ENCODE measurements around the gene CFAP54.
"Not testable (repeated sequence)": the region's sequence is repeated elsewhere in the genome, so short reads cannot be mapped to it uniquely, and the experiment has no call there.

Gene CFAP54

DNA sequence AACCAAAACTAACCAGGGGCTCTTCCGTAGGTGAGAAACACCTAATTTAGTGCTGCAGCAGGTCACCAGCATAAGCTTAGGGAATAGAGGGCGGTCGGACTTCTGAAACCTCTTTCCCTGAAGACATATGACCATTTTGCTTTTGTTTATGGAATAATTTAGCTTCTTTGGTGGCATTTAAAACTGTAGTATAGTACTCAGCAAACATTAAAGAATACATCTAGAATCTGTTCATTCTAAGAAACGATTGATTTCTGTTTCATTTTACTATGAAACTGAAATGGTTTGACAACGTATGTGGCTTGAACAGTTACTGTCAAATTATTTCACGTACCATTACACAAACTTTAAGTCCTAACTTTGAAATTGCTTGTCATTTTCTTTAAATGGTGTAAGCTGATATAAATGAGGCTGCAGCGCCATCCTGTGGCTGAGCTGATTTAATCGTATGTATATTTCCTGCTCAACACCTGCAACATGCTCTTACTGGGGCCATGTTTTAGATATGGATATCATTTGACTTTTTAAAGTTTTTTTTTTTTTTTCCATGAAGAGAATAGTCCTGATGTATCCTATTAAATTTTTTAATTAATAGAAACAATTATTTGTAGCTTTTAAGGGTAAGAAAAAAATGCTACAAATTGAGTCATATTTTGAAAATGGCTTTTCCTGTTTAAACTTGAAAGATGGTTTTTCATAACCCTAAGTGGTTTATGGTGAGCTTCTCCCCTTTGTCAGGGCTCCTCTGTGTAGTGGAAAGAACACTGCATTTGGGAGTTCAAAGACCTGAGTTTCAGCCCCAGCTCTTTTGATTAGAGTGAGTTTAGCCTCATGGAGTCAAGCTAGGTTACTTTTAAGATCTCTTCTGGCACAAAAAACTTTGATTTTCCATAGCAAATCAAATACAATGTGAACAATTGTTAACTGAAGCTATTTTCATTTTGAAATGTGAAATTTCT lies 27.4 kb downstream of the CFAP54 start:
- DNase-seq = peak; percentile 35 to 42

DNA sequence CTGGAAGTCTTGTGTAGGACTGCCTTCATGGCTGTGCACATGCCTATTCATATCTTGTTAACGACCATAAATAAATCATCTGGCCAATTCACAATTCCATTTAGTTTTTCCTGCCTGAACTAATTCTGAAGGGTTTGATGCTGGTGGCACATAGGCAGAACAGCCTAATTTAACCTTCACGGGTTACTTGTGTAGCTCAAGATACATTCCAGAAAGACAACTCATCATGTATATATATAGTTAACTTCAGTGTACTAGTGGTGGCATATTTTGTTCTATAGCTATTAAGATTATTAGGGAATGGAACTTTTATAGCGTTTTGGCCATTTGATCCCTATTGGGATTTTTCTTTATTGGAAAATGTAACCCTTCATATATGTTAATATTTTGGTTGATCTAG lies 31.4 kb downstream of the CFAP54 start:
- no peak for DNase-seq

DNA sequence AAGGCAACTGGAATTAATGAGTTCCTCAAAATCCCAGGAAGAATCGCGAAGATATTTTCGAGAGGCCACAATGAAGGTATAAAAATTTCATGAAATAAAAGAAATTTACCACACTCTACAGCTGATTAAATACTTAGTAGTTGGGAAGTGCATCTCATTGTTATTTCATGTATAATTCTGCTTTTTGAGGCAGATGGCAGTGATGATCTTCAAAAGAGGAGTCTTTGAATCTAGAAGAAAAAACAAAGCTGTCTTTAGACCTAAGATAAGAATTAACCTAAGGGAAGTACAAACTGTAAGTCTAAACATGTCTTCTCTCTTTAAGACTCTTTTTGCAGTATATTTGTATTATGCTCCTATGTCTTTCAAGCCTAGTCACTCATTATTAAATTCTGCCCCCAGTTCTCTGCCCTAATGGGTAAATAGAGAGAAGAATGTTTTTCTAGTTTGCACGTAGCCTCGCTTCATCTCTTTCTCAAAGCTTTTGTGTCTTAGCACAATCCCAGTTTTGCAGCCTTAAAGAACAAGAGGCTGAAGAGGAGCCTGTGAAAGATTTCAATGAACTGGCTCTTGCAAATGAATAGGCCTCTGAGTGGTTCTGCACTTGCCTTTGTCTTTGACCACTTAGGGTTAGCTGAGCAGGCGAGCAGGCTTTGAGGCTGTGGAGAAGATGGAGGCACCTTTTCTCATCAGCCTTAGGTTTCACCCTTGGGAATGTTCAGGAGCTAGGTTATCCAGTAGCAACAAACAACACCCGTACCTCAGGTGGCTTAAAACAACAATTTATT lies 32.7 kb downstream of the CFAP54 start:
- DNase-seq = no peak

DNA sequence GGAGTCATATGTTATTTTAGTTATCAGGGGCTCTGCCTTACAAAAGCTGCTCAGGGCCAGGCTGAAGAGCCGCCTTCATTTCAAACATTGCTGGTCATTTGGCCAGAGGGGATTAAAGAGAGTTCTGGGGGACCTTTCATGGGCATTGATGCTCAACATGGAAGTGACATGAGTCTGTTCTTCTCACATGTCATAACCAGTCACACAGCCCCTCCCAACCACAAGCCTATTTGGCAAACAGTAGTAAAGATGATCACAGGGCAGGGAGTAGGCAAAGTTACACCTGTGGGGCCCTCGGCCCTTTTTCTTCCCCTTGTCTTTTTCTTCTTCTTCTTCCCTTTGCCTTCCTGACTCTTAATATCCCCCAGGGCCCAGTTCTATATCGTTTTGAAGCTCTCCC lies 33.3 kb downstream of the CFAP54 start:
- DNase-seq = no peak

DNA sequence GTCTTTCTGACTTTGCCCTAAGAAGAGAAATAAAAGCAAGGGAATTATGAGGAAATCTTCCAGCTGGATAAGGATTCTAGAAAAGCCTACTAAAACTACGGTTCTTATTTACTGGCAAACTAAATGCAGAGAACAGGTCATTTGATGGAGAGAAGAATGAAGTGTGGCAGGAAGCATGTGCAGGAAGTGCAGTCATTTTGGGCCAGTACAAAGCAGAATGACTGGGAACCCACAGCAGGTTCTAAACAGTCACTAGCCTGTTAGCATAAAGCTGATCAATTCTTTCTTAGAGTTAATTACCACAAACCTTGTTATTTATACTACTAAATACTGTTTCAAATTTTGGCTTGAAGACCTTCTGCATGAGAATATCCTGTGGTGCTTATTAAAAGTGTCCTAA lies 36.7 kb downstream of the CFAP54 start:
- no peak for DNase-seq

DNA sequence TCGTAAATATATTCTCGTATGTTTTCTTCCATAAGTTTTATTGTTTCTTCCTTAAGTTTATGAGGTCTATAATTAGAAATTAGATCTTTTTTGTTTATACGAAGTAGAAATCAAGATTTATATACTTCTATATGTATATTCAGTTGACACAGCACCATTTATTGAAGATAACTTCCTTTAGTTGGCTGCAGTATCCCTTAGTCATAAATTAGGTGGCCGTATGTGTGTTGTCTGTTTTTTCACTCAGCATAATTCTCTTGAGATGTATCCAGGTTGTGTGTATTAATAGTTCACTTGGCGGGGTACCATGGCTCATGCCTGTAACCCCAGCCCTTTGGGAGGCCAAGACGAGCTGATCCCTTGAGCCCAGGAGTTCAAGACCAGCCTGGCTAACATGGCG lies 40.5 kb downstream of the CFAP54 start:
- DNase-seq = no peak

DNA sequence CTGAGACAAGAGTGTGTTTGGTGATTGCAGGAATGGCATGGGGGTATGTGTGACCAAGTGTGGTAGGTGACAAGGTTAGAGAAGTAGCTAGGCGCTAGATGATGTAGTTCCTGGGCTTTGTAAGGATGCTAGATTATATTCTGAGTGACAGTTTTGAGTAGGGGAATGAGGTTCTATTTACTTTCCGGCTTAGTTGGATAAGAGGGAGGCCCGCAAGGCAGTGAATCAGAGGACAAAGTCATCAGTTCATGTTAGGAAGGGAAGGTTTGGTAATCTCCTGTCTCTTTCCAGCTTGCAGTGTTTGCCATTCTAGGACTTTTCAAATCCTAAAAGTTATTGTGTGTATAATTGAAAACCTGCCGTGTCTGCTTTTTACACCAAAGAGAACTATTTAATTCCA lies 45.0 kb downstream of the CFAP54 start:
- no peak for DNase-seq

DNA sequence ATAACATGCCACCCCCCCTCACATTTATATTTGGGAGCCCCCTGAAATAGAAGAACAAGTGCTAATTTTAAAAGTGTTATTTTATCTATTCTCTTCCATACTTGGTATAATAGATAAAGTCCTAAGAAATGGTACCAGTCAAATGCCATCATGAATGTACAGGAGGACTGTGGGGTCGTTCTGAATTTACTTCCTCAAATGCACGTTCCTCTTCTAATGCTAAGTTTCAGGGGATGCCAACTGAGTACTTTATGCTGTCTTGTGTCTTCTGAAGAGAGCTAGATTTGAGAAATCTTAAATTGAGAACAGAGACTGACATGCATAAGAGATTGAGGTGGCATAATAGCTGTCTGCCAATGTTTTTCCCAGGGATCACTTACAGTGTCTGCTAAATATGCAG lies 59.0 kb downstream of the CFAP54 start:
- no peak for DNase-seq

DNA sequence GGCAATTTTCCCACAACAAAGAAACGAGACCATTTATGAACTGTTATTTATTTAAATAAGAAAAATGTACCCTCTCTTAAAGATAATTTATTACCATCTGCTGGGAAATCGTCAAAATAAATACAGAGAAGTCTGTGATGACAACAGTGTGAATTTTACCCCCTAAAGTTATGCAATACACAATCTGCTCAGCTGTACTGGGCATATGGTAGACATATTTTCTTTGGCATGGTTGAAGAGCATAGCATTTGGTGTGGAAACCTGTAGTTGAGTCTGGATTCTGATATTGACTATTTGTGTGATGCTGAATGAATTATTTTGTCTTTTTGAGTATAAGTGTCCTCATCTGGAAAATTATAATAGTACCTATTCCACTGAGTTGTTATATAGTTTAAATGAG lies 60.0 kb downstream of the CFAP54 start:
- DNase-seq = no peak

DNA sequence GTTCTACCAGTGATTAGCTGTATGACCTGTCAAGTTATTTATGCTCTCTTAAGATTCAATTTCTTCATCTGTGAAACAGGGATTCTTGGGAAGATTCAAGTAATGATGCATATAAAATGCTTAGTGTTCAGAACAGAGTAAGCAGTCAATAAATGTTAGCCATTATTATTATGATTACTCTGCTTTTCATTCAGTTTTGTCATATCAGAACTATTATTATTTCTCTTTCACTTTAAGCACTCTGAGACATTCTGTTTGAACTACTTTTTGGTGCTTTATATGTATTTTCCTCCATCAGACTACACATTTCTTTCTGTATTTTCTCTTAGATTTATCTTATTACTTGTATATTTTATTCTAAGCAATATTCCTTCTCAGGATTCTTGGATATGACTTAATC lies 81.2 kb downstream of the CFAP54 start:
- DNase-seq = no peak

DNA sequence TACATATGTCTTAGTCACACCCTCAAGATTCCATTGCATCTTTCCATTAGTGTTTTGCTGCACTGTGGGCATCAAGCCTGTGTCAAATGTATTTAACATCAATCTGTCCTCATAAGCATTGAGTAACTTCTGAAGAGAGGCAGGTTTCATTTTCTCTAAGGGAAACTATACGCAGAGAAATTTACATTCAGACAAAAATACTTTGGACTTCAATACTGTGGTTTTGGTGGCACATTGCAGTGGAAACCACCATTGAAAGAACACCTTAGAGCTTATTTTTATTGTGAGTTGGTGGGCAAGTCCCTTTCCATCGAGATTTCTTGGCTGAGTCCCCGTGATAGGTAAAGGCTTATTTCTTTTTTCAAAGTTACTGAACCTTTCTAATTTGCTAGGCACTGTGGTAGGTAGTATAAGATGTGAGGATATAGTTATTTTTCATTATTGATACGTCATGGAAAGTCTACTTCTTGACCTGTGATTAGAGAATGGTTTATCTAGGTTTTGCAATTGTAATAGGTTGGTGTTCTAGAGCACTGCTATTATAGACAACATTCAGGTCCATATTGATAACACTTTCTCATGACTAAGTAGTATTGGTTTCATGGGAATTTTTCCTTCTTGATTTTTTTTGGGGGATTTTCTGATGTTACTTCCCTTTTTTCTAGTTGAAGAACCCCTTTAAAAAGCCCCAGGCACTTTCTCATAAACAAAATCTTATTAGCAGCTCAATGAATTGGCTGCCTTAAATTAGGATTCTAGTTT lies 81.9 kb downstream of the CFAP54 start:
- DNase-seq = no peak

DNA sequence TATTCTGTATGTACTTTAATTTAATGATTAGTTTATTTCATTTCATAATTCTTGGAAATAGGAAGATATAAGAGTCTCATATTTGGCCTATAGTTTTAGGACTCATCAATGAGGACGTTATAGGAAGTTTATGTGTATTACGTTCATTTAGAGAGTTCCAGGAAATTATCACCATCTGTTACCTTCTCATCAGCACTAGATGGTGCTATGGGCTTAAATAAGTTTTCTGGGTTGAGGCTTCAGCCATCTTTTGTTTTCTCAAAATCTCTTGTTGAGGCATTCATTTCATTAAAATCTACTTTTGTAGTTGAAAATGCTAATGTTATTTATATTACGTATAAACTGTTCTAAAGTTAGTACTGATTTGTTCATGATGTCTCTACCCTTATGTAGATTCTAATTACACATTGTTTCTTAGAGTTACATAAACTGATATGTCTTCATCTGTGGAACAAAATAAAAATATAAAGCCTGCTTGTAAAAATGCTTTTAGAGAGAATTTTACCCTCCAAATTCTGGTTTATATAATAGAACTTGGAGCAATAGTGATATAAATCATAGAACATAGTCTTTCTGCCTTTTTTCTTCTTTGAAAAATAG lies 89.2 kb downstream of the CFAP54 start:
- peak in 1 of 2 donors; percentile 84 for DNase-seq

DNA sequence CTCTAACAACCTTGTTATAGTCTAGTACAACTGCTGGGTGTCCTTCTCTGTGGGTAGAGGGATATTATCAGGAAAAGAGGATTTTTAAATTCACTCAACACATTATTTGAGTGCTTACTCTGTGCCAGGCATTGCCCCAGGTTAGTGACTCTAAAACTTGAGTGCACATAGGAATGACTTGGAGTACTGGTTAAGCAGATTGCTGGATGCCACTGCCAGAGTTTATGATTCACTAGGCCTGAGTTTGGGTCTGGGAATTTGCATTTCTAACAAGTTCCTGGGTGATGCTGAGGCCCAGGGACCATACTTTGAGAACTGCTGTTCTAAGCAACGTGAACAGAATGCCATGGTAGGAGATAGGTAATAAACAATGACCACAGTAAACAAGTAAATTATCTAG lies 96.6 kb downstream of the CFAP54 start:
- DNase-seq = no peak

DNA sequence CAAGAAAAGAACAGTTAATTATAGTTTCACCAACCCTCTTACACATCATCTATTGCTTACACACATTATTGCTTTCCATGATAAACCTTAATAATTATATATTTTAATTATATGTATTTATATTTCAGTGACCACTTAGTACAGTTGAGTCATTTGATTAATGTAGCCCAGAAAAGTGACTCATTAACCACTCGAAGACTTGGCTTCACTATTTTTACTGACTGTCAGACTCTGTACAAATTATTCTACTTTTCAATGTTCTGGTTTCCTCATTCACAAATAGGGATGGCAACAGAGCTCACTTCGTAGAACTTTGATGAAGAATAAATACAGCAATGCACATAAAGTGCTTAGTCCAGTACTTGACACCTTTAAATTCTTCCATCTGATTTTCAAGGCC lies 98.3 kb downstream of the CFAP54 start:
- no peak for DNase-seq

DNA sequence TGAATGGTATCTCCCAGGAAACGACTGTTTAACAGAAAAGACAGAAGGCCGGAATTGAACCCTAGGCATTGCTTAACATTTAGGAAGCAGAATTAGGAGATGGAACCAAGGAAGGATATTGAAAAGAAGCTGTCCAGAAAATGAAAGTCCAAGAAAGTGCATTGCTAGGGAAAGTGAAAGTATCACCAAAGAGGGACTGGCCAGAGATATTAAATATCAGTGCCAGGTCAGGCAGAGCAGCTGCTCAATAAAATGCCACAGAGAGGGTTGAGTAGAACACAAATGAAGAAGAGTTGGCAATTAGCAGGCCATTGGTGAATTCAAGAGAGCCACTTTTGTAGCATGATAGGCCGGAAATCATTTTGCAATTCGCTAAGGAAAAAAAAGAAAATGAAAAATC lies 101.6 kb downstream of the CFAP54 start:
- DNase-seq = no peak

DNA sequence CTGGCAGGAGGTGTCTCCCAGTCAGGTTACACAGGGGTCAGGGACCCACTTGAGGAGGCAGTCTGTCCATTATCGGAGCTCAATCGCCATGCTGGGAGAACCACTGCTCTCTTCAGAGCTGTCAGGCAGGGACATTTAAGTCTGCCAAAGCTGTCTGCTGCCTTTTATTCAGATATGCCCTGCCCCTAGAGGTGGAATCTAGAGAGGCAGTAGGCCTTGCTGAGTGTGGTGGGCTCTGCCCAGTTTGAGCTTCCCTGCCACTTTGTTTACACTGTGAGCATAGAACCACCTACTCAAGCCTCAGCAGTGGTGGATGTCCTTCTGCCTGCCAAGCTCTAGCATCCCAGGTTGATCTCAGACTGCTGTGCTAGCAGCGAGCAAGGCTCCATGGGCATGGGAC lies 115.0 kb downstream of the CFAP54 start:
- DNase-seq = not testable (repeated sequence)

DNA sequence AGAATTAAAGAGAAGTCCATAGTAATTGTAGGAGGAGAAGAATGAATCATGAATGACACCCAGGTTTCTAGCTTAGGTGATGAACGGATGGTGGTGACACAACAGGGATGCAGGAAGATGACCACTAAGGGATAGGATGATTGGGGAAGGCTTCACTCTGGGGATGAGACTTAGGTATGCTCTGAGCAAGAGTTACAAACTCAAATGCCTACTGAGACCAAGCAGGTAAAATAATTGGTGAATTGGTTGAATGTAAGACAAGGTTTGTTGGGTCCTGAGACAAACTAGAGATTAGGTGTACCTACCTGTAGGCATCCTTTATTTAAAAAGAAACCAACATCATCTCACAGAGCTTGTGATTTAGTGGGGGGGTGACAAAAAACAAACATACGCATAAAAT lies 116.3 kb downstream of the CFAP54 start:
- DNase-seq = no peak

DNA sequence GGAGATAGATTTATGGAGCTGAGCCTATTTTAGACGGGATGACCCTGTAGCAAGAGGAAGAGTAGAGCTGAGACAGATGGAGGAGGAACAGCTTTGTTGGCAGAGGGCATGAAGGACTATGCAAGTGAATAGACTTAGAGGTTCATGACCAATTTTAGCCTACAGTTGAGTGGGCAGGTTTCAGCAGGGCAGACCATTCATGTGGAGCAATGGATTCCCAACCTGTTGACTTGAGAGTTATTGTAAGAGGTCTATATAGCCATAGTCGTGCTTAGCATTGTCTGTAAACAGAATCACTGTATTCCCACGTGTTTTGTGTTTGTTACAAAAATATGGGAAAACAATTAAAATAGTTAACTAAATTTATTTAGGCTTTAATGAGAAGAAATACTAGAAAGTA lies 116.8 kb downstream of the CFAP54 start:
- DNase-seq = no peak

DNA sequence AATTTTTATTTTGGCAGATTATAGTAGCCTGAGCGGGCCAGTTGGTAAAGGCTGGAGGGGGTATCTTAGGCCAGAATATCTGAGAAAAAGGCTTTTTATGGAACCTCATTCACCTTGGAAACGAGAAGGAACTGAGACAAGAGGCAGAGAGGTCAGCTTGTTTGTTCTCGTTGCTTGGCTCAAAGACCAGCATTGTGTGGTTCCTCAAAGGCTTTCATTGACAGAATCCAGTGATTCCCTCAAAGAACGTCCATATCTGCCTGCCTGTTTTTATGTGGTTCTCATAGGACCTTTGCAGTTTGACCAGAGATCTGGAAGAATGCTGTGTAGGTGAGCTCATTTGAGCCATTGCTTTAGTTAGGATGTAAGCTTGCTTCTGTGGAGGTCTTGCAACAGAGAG lies 117.3 kb downstream of the CFAP54 start:
- DNase-seq = no peak

DNA sequence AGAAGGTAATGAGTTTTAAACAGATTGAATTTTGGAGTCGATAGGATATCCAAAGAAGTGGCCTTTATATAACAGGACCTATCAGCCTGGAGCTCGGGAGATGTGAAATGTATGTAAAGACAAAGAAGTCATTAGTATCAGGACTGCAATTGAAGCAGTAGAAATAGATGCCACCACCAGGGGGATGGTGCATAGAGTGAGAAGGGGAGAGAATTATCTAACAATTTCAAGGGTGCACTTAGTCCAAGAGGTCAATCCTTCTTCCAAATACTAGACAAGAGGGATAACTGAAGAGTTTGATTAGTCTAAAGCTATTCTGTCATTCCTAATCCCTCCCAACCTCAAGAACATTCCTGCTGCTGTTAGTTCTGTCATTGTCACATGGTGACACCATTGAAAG lies 127.8 kb downstream of the CFAP54 start:
- DNase-seq = no peak

DNA sequence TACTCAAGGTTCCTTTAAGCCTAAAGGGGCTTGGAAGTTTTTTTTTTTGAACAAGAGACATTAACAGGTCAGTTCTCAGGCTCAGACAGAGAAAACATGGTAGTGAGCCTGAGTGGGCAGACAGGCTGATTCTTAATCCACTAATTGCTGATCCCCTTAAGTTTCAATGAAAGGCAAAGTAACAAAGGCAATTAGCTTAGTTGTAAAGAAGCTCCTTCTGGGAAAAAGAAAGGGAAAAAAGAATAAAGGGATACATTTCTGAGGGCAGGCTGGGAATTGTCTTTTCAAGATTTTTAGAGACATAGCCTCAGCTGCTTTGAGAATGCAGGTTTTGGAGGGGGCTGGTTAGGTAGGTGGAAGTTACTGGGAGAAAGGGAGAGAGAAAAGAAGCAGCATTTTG lies 133.8 kb downstream of the CFAP54 start:
- DNase-seq = no peak

DNA sequence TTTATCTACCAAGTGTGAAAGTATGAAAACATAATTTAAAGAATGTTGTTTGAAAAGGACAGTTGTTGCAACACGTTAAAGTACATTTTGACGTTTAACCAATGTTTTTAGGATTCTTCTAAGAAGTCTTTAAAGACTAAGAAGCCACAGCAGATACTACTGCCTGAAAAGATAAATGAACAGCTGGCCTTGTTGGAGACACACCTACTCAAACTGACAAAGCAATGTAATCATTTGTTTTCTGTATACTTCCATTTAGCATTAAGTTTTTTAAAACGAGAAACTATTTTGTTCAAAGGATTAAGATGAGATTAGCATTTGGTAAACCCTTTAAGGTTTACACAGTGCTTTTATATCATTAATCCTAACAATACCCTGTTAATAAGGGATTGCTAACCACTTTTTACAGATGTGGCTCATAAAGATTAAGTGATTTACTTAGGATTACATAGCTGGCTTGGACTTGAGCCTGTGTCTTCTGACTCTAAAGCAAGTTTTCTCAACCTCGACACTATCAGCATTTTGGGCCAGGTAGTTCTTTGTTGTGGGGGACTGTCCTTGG lies 134.4 kb downstream of the CFAP54 start:
- DNase-seq = no peak

DNA sequence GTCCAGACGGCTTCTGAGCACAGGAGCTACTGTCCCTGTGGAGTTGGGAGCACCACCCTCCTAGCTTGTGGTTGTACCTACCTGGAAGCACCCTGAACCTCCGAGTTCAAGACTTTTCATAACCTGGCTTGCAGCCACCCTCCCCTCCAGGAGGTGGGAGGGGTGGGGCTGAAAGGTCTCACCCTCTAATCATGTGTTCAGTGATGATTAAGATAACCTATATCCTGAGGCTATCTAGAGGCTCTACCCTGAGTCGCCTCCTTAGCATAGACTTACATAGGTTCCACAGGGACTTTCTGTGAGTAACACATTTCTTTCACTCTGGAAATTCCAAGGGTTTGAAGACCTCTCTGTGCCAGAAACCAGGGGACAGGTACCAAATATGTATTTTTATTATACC lies 146.5 kb downstream of the CFAP54 start:
- DNase-seq = no peak
